H1 (cell line): ENCODE results near the gene PRG3.

Experiments used
- CBX8 ChIP-seq: fragments of 300-800, 300-1000 bp; sonication (generic); IDR thresholded peaks from 2 replicates; pipeline ENCODE4 v1.7.1; 2016; ENCODE audit warnings: low read depth, low read length, borderline replicate concordance
- EP300 ChIP-seq, 2 experiments: IDR thresholded peaks; 1 replicate in 1 of 2; 2 replicates in 1 of 2; pipeline ENCODE4 v1.6.1; 2011 to 2012; ENCODE audit warnings: low read depth in 2 of 2, low read length in 2 of 2, mild to moderate bottlenecking in 2 of 2, borderline replicate concordance in 1 of 2, inconsistent platforms in 1 of 2, moderate library complexity in 1 of 2
- JUND ChIP-seq: IDR thresholded peaks from 2 replicates; pipeline ENCODE4 v1.6.1; 2011; ENCODE audit warnings: mild to moderate bottlenecking, improper control_type of control experiment, low read length
- RAD21 ChIP-seq, 2 experiments: IDR thresholded peaks in 1 of 2; conservative IDR thresholded peaks in 1 of 2; 2 replicates each; pipeline ENCODE4 v1.6.1; 2011; ENCODE audit warnings: low read depth in 2 of 2, low read length in 2 of 2, improper control_type of control experiment in 1 of 2, inconsistent platforms in 1 of 2, mild to moderate bottlenecking in 1 of 2, moderate library complexity in 1 of 2
- TF ChIP-seq, protein P1 (sequence below), 3 experiments: IDR thresholded peaks; 1 replicate in 2 of 3; 2 replicates in 1 of 3; pipeline versions ENCODE4 v1.5.1 to v1.6.1; 2011; ENCODE audit warnings: low read length in 3 of 3, mild to moderate bottlenecking in 3 of 3, inconsistent platforms in 2 of 3, low read depth in 1 of 3, moderate library complexity in 1 of 3; ENCODE audit not compliant: insufficient read depth in 1 of 3; ENCODE audit errors: control extremely low read depth in 1 of 3

DNA sequence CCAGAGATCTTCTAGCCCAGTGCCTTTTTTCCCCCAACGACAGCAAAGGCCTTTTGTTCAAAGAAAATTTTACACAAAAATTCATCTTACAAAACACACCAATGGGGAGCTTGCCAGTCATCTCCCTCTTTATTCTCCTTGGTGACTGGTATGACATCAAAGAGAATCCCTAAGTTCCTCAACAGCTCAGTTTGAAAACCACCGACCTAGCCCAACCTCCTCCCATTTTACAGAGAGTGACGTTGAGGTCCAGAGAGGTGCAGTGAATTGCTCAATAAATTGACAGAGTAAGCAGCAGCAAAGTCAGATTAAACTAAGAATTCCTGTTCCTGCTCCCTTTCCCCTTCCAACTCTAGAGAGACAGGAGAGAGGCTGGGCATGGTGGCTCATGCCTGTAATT, 38.2 kb upstream of the PRG3 start:
- no peak for TF ChIP-seq EP300 (IDR thresholded peaks at IDR 0.05; ENCODE audit: borderline replicate concordance in 1 of 2, low read depth in 2 of 2, low read length in 2 of 2)
- no peak for TF ChIP-seq JUND
- no peak for TF ChIP-seq CBX8
- TF ChIP-seq, protein P1, sequence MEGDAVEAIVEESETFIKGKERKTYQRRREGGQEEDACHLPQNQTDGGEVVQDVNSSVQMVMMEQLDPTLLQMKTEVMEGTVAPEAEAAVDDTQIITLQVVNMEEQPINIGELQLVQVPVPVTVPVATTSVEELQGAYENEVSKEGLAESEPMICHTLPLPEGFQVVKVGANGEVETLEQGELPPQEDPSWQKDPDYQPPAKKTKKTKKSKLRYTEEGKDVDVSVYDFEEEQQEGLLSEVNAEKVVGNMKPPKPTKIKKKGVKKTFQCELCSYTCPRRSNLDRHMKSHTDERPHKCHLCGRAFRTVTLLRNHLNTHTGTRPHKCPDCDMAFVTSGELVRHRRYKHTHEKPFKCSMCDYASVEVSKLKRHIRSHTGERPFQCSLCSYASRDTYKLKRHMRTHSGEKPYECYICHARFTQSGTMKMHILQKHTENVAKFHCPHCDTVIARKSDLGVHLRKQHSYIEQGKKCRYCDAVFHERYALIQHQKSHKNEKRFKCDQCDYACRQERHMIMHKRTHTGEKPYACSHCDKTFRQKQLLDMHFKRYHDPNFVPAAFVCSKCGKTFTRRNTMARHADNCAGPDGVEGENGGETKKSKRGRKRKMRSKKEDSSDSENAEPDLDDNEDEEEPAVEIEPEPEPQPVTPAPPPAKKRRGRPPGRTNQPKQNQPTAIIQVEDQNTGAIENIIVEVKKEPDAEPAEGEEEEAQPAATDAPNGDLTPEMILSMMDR (IDR thresholded peaks at IDR 0.05; ENCODE audit: control extremely low read depth in 1 of 3, insufficient read depth in 1 of 3, low read depth in 1 of 3, low read length in 3 of 3), result no peak
- TF ChIP-seq RAD21 (IDR thresholded peaks at IDR 0.05 in 1 of 2, conservative IDR thresholded peaks at IDR 0.05 in 1 of 2; ENCODE audit: low read depth in 2 of 2, low read length in 2 of 2), result no peak
